Muscle of leg (tissue), 11 donors: Measurements from ENCODE around the gene PAGE2. TPM values are rescaled to one million over a fixed set of nuclear protein-coding genes. Genes with fewer than 3 reads are reported as not detected.
"Not testable (repeated sequence)": the region's sequence is repeated elsewhere in the genome, so short reads cannot be mapped to it uniquely, and the experiment has no call there.

Experiments
- DNase-seq: peaks from one replicate; pipeline ENCODE4 v3.0.0; 2013
- H3K27ac ChIP-seq: one replicate; pipeline ENCODE4 v1.5.1; 2013; ENCODE audit warnings: mild to moderate bottlenecking, low read length, control low read depth
- H3K27me3 ChIP-seq: one replicate; pipeline ENCODE4 v1.6.1; 2013; ENCODE audit warnings: low read length; ENCODE audit not compliant: control insufficient read depth, insufficient read depth
- H3K36me3 ChIP-seq: one replicate; pipeline ENCODE4 v1.6.1; 2013; ENCODE audit warnings: low read length; ENCODE audit not compliant: control insufficient read depth, insufficient read depth
- H3K4me1 ChIP-seq: one replicate; pipeline ENCODE4 v1.6.1; 2013; ENCODE audit warnings: low read length; ENCODE audit not compliant: control insufficient read depth, insufficient read depth
- H3K4me3 ChIP-seq: one replicate; pipeline ENCODE4 v1.5.1; 2013; ENCODE audit warnings: low read length, control low read depth
- H3K9me3 ChIP-seq: replicated peaks from 2 replicates; pipeline ENCODE4 v1.6.1; 2013; ENCODE audit warnings: low read depth, low read length; ENCODE audit not compliant: control insufficient read depth
- WGBS: methylation state at CpG from one replicate; pipeline ENCODE4 v1.1.5; 2013; ENCODE audit warnings: missing lambda C conversion rate; ENCODE audit not compliant: insufficient coverage; 5-methylcytosine and 5-hydroxymethylcytosine counted together
- polyA plus RNA-seq, 8 donors: library from polyadenylated mRNA; unstranded; fragments of 120-200 nt; gene quantifications; one replicate each; pipeline versions ENCODE4 v1.2.1 to v1.2.3, GENCODE V29; 2013; ENCODE audit warnings: inconsistent platforms in 1 of 8, low replicate concordance in 1 of 8; ENCODE audit not compliant: insufficient read length in 8 of 8, insufficient read depth in 1 of 8
- total RNA-seq: library from RNA; stranded (reverse); fragments of 120-200 nt; gene quantifications from one replicate; pipeline ENCODE4 v1.2.4, GENCODE V29; 2013

Gene PAGE2
- total and polyA plus RNA-seq, 9 donors, result not detected

DNA sequence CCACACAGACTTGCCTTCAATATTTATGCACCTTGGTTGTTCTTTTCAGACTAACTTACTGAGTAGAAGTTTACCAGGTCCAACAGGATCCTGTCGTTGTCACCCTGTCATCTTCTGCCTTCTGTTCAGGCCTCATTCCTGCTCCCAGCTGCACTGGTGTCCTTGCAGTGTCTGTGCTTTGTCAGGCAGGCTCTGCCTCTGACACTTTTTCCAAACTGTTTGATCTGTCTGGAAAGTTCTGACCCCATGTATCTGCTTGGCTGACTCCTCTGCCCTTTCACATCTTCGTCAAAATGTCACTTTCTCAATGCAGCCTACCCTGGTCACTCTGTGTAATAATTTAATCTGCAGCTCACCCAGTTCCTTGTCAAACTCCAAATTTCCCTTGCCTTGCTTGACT lies 9.9 kb downstream of the PAGE2 start:
- Histone ChIP-seq H3K4me1 (no peaks in the 10 kb centered on the region), H3K9me3 (no peaks in the 10 kb centered on the region), H3K36me3 (no peaks in the 10 kb centered on the region), H3K27ac (no peak overlapping the region), H3K27me3 (peaks cover 14% of the 10 kb centered on the region), H3K4me3 (no peak overlapping the region)
- no peak for DNase-seq
- 18% methylated on average over 2 of the region's 2 CpGs for WGBS

DNA sequence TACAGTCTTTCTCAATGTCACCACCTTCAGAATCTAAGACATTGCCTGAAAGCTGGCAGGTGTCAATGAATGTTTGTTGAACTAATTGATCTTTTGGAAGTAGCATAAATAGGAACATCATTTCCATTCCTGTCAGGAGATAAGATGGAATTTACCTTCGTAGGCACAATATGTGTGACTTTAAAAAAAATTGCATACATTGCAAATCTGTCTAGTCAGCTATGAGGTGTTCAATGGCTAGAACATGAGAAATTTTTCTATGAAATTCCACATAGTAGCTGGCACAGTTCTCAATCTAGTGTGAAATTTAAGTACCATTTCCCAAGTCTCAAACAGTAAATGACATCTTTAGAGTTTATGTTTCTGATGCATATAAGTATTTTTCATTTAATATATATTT lies 10.3 kb downstream of the PAGE2 start:
- H3K4me1 ChIP-seq, result no peaks in the 10 kb centered on the region
- no peaks in the 10 kb centered on the region for H3K9me3 ChIP-seq
- no peak overlapping the region for H3K4me3 ChIP-seq
- H3K27ac ChIP-seq, result no peak overlapping the region
- no CpG with 5 or more reads among the region's 1 CpG for WGBS
- no peak for DNase-seq
- H3K36me3 ChIP-seq, result no peaks in the 10 kb centered on the region
- peaks cover 14% of the 10 kb centered on the region for H3K27me3 ChIP-seq

DNA sequence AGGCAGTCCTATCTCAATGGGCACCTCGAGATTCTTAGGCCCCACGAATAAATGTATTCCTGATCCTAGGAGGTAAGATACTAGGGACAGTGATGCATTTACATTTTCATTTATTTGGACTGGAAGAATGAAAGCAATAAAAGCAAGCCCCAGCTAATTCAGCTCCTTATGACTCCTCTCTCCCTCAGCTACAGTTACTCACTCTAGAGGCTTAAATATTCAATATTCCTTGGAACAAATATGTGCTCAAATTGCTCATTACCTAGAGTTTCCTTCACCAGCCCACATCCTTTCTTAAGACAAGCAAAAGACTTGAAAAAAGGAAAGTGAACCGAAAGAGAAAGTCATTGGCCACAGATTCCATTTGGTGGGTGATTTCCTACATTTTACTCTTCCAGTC lies 13.9 kb downstream of the PAGE2 start:
- no peak for DNase-seq
- H3K4me1 ChIP-seq, result no peaks in the 10 kb centered on the region
- no peaks in the 10 kb centered on the region for H3K36me3 ChIP-seq
- no peak overlapping the region for H3K27ac ChIP-seq
- H3K9me3 ChIP-seq, result no peaks in the 10 kb centered on the region
- no peak overlapping the region for H3K4me3 ChIP-seq
- WGBS, result no CpG with 5 or more reads among the region's 3 CpGs
- peaks cover 4% of the 10 kb centered on the region for H3K27me3 ChIP-seq

- no peak for DNase-seq
- no peak overlapping the region for H3K4me3 ChIP-seq
- H3K36me3 ChIP-seq, result no peaks in the 10 kb centered on the region
- H3K9me3 ChIP-seq, result no peaks in the 10 kb centered on the region
- H3K27ac ChIP-seq, result no peak overlapping the region
- H3K27me3 ChIP-seq, result peaks cover 5% of the 10 kb centered on the region
- H3K4me1 ChIP-seq, result no peaks in the 10 kb centered on the region
Measured at GRCh38 chrX:55107262-55107661, 18.4 kb downstream of the PAGE2 start.

- peaks cover 5% of the 10 kb centered on the region for H3K27me3 ChIP-seq
- H3K27ac ChIP-seq, result no peak overlapping the region
- no peak overlapping the region for H3K4me3 ChIP-seq
- no peaks in the 10 kb centered on the region for H3K36me3 ChIP-seq
- WGBS, result no CpG with 5 or more reads among the region's 2 CpGs
- no peak for DNase-seq
- H3K9me3 ChIP-seq, result no peaks in the 10 kb centered on the region
- no peaks in the 10 kb centered on the region for H3K4me1 ChIP-seq
Measured at GRCh38 chrX:55107911-55108310, 19.1 kb downstream of the PAGE2 start.

- WGBS, result 59% methylated on average over 4 of the region's 7 CpGs
- H3K27ac ChIP-seq, result no peak overlapping the region
- H3K36me3 ChIP-seq, result no peaks in the 10 kb centered on the region
- no peaks in the 10 kb centered on the region for H3K4me1 ChIP-seq
- no peak for DNase-seq
- no peaks in the 10 kb centered on the region for H3K9me3 ChIP-seq
- no peak overlapping the region for H3K4me3 ChIP-seq
- peaks cover 5% of the 10 kb centered on the region for H3K27me3 ChIP-seq
Measured at GRCh38 chrX:55109306-55109705, 20.5 kb downstream of the PAGE2 start.

- 48% methylated on average over 5 of the region's 8 CpGs for WGBS
Measured at GRCh38 chrX:55111578-55112254, 22.9 kb downstream of the PAGE2 start.

GRCh38 chrX:55116589-55116988 lies 27.8 kb downstream of the PAGE2 start:
- 75% methylated on average over 2 of the region's 7 CpGs for WGBS
- not testable (repeated sequence) for H3K4me3 ChIP-seq, H3K36me3 ChIP-seq, H3K4me1 ChIP-seq, H3K9me3 ChIP-seq, DNase-seq, H3K27ac ChIP-seq
- peaks cover 15% of the 10 kb centered on the region for H3K27me3 ChIP-seq

More at GRCh38 chrX:55111578-55112254, 22.9 kb downstream of the PAGE2 start:
- Histone ChIP-seq H3K4me1 (no peaks in the 10 kb centered on the region), H3K27me3 (peaks cover 7% of the 10 kb centered on the region), H3K36me3 (no peaks in the 10 kb centered on the region), H3K27ac (no peak overlapping the region), H3K4me3 (no peak overlapping the region), H3K9me3 (no peaks in the 10 kb centered on the region)
- no peak for DNase-seq

GRCh38 chrX:55118574-55118973 lies 29.8 kb downstream of the PAGE2 start:
- no peaks in the 10 kb centered on the region for H3K9me3 ChIP-seq
- H3K4me1 ChIP-seq, result no peaks in the 10 kb centered on the region
- H3K4me3 ChIP-seq, result no peak overlapping the region
- H3K27ac ChIP-seq, result no peak overlapping the region
- WGBS, result no CpG with 5 or more reads among the region's 3 CpGs
- peaks cover 12% of the 10 kb centered on the region for H3K27me3 ChIP-seq
- no peak for DNase-seq
- no peaks in the 10 kb centered on the region for H3K36me3 ChIP-seq

- Histone ChIP-seq H3K27me3 (peaks cover 16% of the 10 kb centered on the region), H3K36me3 (no peaks in the 10 kb centered on the region)
- no peak for DNase-seq
Measured at GRCh38 chrX:55119271-55119670, 30.5 kb downstream of the PAGE2 start.

GRCh38 chrX:55119712-55120111 lies 30.9 kb downstream of the PAGE2 start:
- H3K4me3 ChIP-seq, result no peak overlapping the region
- H3K27ac ChIP-seq, result no peak overlapping the region
- H3K9me3 ChIP-seq, result no peaks in the 10 kb centered on the region
- no peaks in the 10 kb centered on the region for H3K36me3 ChIP-seq
- no peak for DNase-seq
- H3K4me1 ChIP-seq, result no peaks in the 10 kb centered on the region
- no CpG with 5 or more reads among the region's 1 CpG for WGBS
- H3K27me3 ChIP-seq, result peaks cover 16% of the 10 kb centered on the region

More at GRCh38 chrX:55119271-55119670, 30.5 kb downstream of the PAGE2 start:
- Histone ChIP-seq H3K4me3 (no peak overlapping the region), H3K4me1 (no peaks in the 10 kb centered on the region), H3K27ac (no peak overlapping the region), H3K9me3 (no peaks in the 10 kb centered on the region)
